Erythroblast (primary cell): Measurements from ENCODE around the gene POMT1.

Source experiments
- GATA1 ChIP-seq: IDR thresholded peaks from 2 replicates; pipeline ENCODE4 v1.6.1; 2011; ENCODE audit warnings: low read depth, mild to moderate bottlenecking, control low read depth, low read length, moderate library complexity
- POLR2A ChIP-seq: IDR thresholded peaks from 2 replicates; pipeline ENCODE4 v1.6.1; 2011; ENCODE audit warnings: mild to moderate bottlenecking, low read length

DNA sequence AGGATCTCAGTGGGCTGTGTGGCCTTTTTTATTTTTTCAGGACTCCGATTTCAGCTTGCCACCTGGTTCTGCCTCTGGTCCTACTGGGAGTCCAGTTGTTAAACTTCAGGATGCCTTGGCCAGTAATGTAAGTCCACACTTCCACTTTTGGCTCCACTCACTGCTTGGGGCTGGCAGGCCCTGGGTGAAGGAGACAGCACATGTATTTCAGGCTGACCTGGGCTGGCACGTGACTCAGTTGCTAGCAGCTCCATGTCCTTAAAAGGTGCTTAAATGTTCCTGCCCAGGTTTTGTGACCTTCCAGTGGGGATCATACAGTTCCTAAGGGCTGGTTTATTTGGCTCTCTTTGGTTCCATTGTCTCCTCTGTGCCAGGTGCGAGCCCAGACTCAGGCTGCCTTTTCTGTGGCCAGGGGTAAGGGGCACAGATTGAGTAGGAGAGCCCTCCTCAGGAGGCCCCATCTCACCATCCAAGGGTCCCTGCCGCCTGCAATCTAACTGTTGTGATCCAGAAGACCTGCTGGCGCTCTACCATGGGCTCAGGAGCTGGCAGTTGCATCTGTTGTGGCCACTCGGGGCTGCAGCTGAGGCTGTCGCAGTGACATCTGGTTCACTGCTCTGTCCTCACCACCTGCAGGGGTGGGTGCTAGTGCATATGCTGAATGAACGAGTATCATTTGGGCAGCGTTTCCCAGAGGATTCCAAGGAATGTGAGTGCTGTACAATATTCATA is 19.2 kb upstream of the POMT1 start:
- TF ChIP-seq POLR2A (no peak), GATA1 (no peak)
